GM23248 (cell line): Measurements from ENCODE around the gene PRDM16.

Experiments
- EZH2 ChIP-seq: fragments of 200-600 bp; sonication (generic); IDR thresholded peaks from 2 replicates; pipeline ENCODE4 v1.6.1; 2018; ENCODE audit warnings: antibody characterized with exemption, mild to moderate bottlenecking; ENCODE audit not compliant: insufficient read depth, poor library complexity, severe bottlenecking
- EZH2phosphoT487 ChIP-seq: fragments of 200-600 bp; sonication (generic); IDR thresholded peaks from 2 replicates; pipeline ENCODE4 v1.6.1; 2018; ENCODE audit warnings: antibody characterized with exemption, moderate library complexity, mild to moderate bottlenecking, low read depth; ENCODE audit not compliant: insufficient read depth

- no peak for TF ChIP-seq EZH2
- TF ChIP-seq EZH2phosphoT487: no peak
Observed at GRCh38 chr1:3153197-3153596, 84.2 kb downstream of the PRDM16 start.
